ENCODE measurements around the gene FNDC8.
A peak's percentile ranks its signal among the peaks of the same experiment; 100 is the strongest.
"Not testable (repeated sequence)": the region's sequence is repeated elsewhere in the genome, so short reads cannot be mapped to it uniquely, and the experiment has no call there.

Gene FNDC8

GRCh38 chr17:35121315-35121714, at the start of gene FNDC8:
FNDC8 (plus strand) TSS chr17:35121615; CDS start chr17:35121694, 79 bp downstream.
- no peak for DNase-seq (ENCODE audit: low read depth, low spot score)

DNA sequence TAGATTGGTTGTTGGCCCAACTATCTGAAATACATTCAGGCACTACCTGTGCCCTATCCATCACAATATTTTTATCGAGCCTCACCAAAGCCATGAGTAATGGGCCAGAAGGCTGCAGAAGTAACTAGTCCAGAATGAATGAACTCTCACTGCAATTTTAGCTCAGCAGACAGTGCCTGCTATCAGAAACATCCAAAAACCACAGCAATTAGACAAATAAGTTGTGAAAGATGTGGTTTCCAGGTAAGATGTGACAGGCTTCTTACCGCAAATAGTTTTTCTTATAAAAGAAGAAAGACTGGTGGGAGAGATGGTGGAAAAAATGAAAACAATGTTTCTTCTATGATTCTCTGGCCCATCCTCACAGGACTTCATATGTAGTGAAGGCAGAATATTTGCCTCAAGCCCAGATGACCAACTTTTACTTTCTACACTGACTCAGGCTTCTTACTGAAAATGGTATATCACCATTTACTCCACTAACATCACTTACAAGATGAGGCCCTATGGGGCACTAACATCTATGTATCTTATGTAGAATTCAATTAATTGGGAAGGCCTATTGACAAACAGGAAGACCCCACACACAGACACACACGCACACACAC, 48.1 kb upstream of the FNDC8 start:
- DNase-seq (ENCODE audit: low read depth, low spot score), result no peak

- no peak for DNase-seq (ENCODE audit: low read depth, low spot score)
Observed at GRCh38 chr17:35073991-35074627, 47.3 kb upstream of the FNDC8 start.

GRCh38 chr17:35074711-35075707, 46.4 kb upstream of the FNDC8 start:
- no peak for DNase-seq (ENCODE audit: low read depth, low spot score)

DNA sequence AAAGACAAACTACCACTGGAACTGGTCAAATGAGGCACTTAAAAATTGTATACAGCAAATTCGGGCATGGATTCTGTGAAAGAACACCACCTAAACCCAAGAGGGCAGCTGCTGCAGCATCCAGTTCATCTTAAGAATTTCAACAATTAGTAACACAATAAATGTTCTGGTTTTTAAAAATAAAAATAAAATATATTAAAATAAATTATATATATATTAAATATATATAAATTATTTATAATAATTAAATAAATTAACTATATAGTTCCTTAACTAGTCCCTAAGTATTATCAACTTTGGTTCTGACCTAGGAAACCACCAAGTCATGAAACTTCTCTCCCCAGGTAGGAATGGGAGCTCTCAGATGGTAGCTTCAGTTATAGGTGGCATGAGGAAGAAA, 44.5 kb upstream of the FNDC8 start:
- no peak for DNase-seq (ENCODE audit: low read depth, low spot score)

DNA sequence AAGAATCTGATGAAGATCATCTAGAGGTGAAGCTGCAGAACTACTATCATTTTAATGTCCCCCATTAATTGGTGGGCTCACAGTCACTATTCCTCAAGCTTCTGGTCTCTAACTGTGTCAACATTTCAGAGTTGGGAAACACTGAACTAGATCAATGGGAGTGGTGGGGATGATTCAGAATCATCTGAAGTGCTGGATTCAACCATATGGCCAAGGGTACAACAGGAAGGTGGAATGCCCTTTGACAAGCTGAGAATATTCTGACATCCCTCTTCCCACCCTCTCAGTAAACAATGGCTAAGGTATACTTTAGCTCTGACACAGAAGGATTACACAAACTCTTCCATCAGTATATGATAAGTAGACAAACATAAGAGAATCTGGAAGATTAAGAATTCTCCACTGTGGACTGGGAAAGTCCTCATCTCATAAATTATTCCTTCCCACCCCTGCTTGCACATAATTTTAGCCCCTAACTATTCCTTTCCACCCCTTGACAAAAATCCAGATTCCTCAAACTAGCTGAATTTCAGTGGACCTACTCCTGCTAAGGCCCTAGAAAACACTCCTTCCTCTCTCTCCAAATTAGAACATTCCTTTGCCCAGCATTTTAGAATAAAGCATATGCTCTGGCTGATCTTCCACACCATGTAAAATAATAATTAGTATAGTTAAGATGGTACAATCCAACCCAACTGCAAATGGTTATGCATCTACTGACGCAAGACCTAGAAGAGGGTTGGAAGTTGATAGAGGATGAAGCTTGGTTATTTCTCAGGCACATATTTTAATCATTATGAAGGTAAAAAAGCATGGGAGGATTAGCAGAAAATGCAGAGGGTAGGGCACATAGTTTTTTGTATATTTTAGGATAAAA, 41.6 kb upstream of the FNDC8 start:
- no peak for DNase-seq (ENCODE audit: low read depth, low spot score)

- no peak for DNase-seq (ENCODE audit: low read depth, low spot score)
Observed at GRCh38 chr17:35080536-35080935, 40.9 kb upstream of the FNDC8 start.

DNA sequence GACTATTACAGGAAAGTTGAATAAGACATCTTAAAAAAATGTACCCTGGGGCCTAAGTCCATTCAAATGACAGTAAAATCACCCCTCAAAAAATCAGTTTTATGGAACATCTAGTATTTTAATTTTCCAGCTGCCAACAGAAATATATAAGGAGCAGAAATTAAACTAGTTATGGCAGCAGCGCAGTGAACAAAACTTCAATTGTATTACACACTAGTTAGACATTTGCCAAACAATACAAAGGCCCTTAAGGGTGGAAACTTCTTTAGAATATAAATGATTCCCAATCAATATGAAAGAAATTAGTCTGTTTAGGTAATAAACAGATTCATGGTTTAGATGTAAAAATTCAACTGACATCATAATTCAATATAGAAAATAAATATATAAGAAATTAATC, 39.8 kb upstream of the FNDC8 start:
- no peak for DNase-seq (ENCODE audit: low read depth, low spot score)

DNA sequence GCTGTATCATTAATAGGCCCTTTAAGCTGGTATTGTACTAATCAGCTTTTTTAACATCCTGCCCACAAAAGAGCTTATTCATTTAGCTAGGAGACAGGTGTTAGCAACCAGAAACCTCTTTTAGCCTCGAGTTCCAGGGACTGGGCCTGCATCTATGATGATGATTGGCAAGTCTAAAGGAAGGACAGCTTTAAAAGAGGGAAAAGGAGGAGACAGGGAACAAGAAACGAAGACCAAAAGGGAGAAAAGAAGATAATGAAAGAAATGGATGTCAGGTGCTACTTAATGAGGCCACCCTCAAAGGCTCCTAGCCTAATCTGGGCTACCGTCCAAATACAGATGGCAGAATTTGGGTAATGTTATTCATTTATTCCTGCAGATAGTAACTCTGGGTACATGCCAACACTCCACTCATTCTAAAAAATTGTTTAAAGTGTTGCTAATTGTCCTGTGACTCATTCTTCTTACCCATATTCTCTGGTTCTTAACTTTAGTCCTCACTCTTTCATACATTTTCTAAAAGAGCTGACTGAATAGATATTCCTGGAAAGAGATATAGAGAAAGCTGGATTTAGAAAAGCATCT, 39.2 kb upstream of the FNDC8 start:
- peak; percentile 86 for DNase-seq (ENCODE audit: low read depth, low spot score)

- no peak for DNase-seq (ENCODE audit: low read depth, low spot score)
Observed at GRCh38 chr17:35083071-35083470, 38.3 kb upstream of the FNDC8 start.

- peak; percentile 60 for DNase-seq (ENCODE audit: low read depth, low spot score)
Observed at GRCh38 chr17:35084987-35085386, 36.4 kb upstream of the FNDC8 start.

- no peak for DNase-seq (ENCODE audit: low read depth, low spot score)
Observed at GRCh38 chr17:35086164-35086563, 35.3 kb upstream of the FNDC8 start.

- no peak for DNase-seq (ENCODE audit: low read depth, low spot score)
Observed at GRCh38 chr17:35086931-35087573, 34.4 kb upstream of the FNDC8 start.

- no peak for DNase-seq (ENCODE audit: low read depth, low spot score)
Observed at GRCh38 chr17:35087731-35088355, 33.6 kb upstream of the FNDC8 start.

DNA sequence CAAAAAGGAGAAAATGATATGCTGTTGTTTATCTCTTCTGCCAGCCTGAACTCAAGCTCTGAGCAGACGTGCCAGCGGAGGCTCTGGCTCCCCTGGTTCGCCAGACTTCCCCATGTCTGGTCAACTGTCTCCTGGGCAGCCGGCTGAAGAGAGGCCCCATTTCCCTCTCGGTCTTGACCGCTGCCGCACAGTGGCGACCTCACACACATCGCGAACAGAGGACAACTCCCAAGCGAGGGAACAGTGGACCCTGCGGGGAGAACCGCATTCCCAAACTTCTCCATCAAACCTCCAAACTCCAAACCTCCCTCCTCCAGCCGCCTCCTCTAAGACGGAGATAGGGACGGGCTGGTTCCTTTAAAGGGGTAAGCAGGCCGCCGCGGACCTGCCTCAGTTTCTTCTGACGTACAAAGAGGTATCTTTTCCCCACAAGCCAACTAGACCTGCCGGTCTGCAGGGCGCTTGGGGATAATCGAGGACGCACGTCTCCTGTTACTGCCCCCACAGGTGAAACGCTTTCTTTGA, 33.0 kb upstream of the FNDC8 start:
- DNase-seq (ENCODE audit: low read depth, low spot score), result peak; percentile 75

- DNase-seq (ENCODE audit: low read depth, low spot score), result peak; percentile 95
Observed at GRCh38 chr17:35088881-35089585, 32.4 kb upstream of the FNDC8 start.

DNA sequence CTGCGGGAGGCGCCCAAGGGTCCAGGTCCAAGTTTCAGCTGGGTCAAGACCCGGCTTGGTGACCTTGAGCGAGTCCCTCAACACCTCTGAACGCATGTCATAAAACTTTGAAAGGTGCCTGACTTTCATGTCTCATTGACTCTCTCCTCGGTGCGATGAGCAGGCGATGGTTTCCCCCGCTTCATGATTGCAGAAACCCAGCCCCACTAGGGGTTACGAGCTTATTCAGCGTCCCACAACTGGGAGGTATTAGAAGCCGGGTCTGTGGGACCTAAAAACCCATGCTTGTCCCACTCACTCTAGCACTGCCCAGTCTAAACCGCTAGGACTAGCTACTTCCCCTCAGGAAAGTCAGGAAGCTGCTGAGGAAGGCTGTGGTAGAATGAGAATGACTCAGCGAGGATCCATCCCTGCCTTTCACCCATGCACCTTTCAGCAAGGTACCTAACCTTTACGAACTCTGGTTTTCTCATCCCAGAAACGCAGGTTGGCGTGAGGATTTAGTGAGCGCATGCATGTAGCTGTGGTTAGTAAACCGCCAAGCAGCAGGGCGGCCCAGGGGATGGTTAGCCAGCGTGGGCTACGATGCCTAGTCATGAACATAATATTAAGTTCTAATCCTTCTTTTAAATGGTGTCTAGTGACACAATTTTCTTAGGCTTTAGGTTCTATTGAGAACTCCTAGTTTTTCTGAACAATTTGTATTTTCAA, 31.7 kb upstream of the FNDC8 start:
- no peak for DNase-seq (ENCODE audit: low read depth, low spot score)

DNA sequence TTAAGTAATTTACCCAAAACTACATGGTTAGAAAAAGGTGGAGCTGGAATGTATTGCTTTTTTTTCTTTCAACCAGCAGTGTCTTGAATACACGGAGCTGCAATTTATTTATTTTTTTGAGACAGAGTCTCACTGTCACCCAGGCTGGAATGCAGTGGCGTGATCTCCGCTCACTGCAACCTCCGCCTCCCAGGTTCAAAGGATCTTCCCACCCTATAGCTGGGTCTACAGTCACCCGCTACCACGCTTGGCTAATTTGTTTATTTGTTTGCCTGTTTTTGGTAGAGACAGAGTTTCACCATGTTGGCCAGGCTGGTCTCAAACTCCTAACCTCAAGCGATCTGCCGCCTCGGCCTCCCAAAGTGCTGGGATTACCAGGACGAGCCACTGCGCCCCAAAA, 30.7 kb upstream of the FNDC8 start:
- not testable (repeated sequence) for DNase-seq (ENCODE audit: low read depth, low spot score)

DNA sequence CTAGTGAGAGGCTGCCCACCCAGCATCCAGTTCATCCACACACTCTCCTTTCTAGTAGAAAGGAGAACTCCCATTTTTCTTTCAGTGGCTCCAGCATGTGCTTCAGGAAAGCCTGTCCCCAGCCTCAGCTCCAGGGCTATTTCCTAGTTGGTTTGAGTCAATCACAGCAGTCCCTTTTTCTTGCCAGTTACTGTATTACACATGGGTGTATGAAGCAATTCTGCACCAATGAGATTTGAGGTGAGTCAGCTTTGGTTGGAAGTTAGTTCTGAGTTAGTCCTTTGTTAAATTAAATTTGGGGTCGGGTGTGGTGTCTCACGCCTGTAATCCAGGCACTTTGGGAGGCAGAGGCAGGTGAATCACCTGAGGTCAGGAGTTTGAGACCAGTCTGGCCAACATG, 26.5 kb upstream of the FNDC8 start:
- DNase-seq (ENCODE audit: low read depth, low spot score), result peak; percentile 77
